ENCODE data around the gene FAM222B.

Gene FAM222B

GRCh38 chr17:28746611-28747050 lies 96.0 kb downstream of the FAM222B start:
- TF ChIP-seq, protein P1, sequence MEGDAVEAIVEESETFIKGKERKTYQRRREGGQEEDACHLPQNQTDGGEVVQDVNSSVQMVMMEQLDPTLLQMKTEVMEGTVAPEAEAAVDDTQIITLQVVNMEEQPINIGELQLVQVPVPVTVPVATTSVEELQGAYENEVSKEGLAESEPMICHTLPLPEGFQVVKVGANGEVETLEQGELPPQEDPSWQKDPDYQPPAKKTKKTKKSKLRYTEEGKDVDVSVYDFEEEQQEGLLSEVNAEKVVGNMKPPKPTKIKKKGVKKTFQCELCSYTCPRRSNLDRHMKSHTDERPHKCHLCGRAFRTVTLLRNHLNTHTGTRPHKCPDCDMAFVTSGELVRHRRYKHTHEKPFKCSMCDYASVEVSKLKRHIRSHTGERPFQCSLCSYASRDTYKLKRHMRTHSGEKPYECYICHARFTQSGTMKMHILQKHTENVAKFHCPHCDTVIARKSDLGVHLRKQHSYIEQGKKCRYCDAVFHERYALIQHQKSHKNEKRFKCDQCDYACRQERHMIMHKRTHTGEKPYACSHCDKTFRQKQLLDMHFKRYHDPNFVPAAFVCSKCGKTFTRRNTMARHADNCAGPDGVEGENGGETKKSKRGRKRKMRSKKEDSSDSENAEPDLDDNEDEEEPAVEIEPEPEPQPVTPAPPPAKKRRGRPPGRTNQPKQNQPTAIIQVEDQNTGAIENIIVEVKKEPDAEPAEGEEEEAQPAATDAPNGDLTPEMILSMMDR (IDR thresholded peaks at IDR 0.05; ENCODE audit: control insufficient read depth, extremely low read depth, insufficient read depth), result no peak
- peak; percentile 91 for DNase-seq (ENCODE audit: low read depth)

GRCh38 chr17:28745786-28746411 lies 96.7 kb downstream of the FAM222B start:
- H3K4me3 ChIP-seq (ENCODE audit: low read depth, low read length), result peak overlapping the region; percentile 89
- TF ChIP-seq, protein P1 (IDR thresholded peaks at IDR 0.05; ENCODE audit: control insufficient read depth, extremely low read depth, insufficient read depth), result no peak
- DNase-seq (ENCODE audit: low read depth), result no peak

More at GRCh38 chr17:28746611-28747050, 96.0 kb downstream of the FAM222B start:
- peak overlapping the region; percentile 89 for H3K4me3 ChIP-seq (ENCODE audit: low read depth, low read length)

DNA sequence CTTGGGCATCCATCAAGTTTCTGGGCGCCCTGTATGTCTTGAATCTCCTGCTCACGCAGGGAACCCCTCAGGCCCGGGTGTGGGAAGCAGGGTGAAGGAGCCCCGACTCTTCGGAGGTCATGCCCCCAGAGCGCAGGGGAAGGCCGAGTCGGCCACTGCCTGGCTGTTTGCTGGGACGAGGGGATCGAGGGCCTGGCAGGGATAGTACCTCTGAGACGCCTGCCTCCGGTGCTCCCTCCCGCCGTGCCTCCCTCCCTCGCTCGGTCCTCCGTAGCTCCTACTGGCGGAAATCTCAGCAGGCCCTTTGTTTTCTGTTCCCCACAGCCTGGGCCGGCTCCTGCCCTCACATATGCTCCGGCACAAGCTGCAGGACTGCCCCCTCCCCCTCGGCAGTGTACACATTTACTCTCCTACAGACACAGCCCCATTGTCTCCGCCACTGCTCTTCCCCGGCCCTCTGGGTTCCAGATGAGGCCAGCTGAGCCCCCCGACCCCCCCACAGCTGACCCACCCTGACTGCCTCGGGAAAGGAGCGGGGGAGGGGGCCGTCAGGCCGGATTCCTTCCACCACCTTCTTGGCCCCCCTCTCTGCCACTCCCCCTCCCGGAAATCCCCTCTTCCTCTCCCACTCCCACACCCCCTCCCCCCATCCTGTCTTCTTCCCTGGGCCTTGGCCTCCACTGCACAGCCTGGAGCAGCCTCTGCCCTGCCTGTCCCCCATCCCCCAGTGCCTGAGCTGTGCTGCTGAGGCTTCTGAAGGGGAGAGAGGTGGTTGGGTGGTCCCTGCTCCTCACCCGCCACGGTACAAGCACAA lies 97.4 kb downstream of the FAM222B start:
- no peak for DNase-seq (ENCODE audit: low read depth)
- TF ChIP-seq, protein P1 (IDR thresholded peaks at IDR 0.05; ENCODE audit: control insufficient read depth, extremely low read depth, insufficient read depth), result no peak
- H3K4me3 ChIP-seq (ENCODE audit: low read depth, low read length), result peak overlapping the region; percentile 89

DNA sequence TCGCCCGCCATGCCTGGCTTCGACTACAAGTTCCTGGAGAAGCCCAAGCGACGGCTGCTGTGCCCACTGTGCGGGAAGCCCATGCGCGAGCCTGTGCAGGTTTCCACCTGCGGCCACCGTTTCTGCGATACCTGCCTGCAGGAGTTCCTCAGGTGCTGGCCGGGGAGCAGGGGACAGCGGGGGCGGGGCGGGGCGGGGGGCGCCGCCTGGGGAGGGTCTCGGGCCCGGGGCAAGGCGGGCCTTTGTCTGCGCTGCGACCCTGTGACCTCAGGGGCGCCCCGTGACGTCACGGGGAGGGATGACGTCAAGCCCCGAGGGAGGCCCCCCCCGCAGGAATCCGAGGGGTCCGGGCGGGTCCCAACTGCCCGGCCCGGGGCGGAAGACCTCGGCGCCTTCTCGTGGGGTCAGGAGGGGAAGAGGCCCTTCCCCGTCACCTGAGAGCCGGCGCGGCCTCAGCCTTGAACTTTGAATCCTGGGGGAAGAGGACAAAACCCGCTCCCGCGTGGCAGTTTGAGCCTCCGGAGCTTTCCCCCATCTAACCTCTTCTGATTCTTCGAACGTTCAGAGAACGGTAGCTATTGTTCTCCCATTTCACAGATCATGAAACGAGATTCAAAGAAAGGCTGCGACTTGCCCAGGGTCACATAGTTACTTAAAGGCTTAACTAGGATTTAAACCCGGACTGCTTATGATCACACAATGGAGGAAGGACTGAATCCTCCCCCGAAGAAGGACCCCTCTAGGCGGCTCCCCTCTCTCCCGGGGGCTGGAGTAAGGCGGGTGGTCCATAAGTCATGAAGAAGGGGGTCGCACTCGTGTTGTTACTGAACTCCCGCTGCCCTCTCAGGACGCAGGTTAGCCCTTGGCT lies 98.3 kb downstream of the FAM222B start:
- no peak for DNase-seq (ENCODE audit: low read depth)
- H3K4me3 ChIP-seq (ENCODE audit: low read depth, low read length), result peak overlapping the region; percentile 89
- TF ChIP-seq, protein P1 (IDR thresholded peaks at IDR 0.05; ENCODE audit: control insufficient read depth, extremely low read depth, insufficient read depth), result no peak

DNA sequence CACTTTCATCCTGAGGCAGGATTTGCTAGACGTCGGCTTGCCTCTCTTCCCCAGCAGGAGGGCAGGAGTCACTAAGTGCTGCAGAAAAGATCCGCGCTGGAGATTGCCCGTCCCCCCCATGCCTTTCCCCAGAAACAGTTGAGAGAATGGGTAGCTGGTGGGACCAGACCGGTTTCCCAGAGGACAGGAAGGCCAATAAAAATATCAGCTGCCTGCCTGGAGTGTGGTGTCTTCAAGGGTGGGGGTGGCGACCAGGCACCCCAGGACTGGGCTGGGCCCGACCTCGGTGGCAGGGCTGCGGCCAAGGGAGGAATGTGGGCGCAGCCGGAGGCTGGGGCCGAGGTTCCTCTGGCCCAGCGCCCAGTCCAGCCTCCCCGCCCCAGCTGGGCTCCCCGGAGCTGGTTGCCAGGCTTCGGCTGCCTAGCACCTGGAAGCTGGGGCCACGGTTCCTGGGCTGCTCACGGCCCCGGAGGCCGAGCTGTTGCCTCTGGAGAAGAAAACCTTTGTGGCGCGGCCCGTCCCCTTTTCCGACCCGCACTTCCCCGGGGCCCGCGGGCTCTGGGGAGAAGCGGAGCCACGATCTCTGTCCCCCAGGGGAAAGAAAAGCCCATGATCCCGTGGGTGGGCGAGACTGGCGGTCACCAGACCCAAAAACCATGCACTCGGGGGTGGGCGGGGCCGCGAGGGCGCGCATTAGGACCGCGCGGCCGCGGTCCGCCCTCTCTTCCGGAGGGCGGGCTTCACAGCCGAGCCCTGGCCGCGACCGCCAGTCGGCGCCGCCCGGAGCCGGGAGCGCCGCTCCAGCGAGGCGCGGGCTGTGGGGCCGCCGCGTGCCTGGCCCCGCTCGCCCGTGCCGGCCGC lies 99.1 kb downstream of the FAM222B start, which contains the start of gene TRAF4:
Gene TRAF4 (plus strand): TSS at position 769 of the 861 bp plus-strand sequence. CDS start 102 bp downstream, outside the sequence.
- peak within 1 kb of the TSS; percentile 89 for H3K4me3 ChIP-seq (ENCODE audit: low read depth, low read length)
- TF ChIP-seq, protein P1 (IDR thresholded peaks at IDR 0.05; ENCODE audit: control insufficient read depth, extremely low read depth, insufficient read depth), result peak; percentile 42
- DNase-seq (ENCODE audit: low read depth), result peak; percentile 79
